Lower lobe of right lung (tissue), 2 donors: ENCODE measurements around the gene MAP3K10. TPM values are rescaled to one million over a fixed set of nuclear protein-coding genes. Genes with fewer than 3 reads are reported as not detected.

Source experiments
- ATAC-seq, 2 donors: fragments of 200-7000 bp; cut with Tn5 transposase; one replicate each; pipeline ENCODE4 v1.9.1; 2020 to 2022; ENCODE audit warnings: mild to moderate bottlenecking in 2 of 2, moderate library complexity in 2 of 2
- DNase-seq: peaks from one replicate; pipeline ENCODE4 v3.0.0-alpha.2; 2020
- H3K27ac ChIP-seq: fragments of 200-600 bp; one replicate; pipeline ENCODE4 v1.8.0; 2022
- H3K27me3 ChIP-seq: fragments of 200-600 bp; one replicate; pipeline ENCODE4 v1.8.0; 2022; ENCODE audit warnings: low read depth
- H3K36me3 ChIP-seq: fragments of 200-600 bp; one replicate; pipeline ENCODE4 v1.8.0; 2022; ENCODE audit warnings: mild to moderate bottlenecking
- H3K4me1 ChIP-seq: fragments of 200-600 bp; one replicate; pipeline ENCODE4 v1.8.0; 2022
- H3K4me3 ChIP-seq: fragments of 200-600 bp; one replicate; pipeline ENCODE4 v1.8.0; 2022; ENCODE audit warnings: mild to moderate bottlenecking
- H3K9me3 ChIP-seq: fragments of 200-600 bp; one replicate; pipeline ENCODE4 v1.8.0; 2022
- intact Hi-C: fragments of 100-400 bp; cut with DNase I; formaldehyde crosslinking; loops from one replicate; pipeline ENCODE4 v1.11.0; 2022
- total RNA-seq: library from RNA; stranded (reverse); fragmentation: NEBNext Ultra II Directional; extraction: Animal tissue kit (Norgen Biotek cat#: 25700); gene quantifications from one replicate; pipeline ENCODE4 v1.2.1, GENCODE V29; 2021
- TF ChIP-seq, protein P1 (sequence below): fragments of 200-600 bp; IDR thresholded peaks from one replicate; pipeline ENCODE4 v1.8.0; 2022; ENCODE audit warnings: antibody characterized with exemption, mild to moderate bottlenecking
- donor health status: DM: no; HTN: yes; CAD: no; lungs with severe emphysema.

MAP3K10 gene
- total RNA-seq, 1 donor from 2014 or later: 17.4 TPM

DNA sequence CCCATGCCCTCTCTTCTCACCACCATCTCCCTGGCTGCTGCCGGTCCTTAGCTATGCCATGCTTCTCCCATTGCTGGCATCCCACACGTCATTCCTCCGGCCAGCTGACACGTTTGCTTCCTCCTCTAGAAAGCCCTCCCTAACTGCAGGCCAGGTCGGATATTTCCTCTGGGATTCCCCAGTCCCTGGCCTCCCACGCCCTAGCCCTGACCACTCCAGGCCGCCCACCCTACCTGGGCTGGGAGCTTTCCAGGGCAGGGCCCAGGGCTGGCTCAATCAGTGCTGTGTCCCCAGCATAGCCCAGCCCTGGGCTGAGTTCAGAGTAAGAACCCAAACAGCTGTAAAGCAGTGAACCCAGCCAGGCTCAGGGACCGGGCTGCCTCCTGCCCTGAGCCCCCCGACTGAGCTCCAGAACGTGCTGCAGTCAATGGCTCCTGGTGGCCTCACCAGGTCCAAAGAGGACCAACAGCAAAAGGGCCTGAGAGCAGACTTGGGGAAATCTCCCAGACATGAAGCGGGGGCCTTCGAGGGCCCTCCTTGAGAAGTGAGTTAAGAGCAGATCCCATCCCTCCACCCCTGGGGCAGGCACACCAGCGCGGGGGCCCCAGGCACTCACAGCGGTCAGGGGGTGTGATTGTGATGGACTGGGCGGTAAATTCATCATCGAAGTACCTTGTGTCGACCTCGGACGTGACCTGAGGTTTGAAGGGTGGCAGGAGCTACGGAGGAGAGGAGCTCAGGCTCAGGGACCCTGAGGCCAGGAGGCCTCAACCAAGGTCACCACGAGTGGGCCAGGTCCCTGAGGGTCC is 43.4 kb downstream of the MAP3K10 start:
- Histone ChIP-seq H3K27me3 (no peaks in the 10 kb centered on the region), H3K36me3 (peaks cover 67% of the 10 kb centered on the region), H3K9me3 (no peaks in the 10 kb centered on the region), H3K4me3 (no peak overlapping the region), H3K27ac (no peak overlapping the region), H3K4me1 (peaks cover 8% of the 10 kb centered on the region)
- TF ChIP-seq, protein P1, sequence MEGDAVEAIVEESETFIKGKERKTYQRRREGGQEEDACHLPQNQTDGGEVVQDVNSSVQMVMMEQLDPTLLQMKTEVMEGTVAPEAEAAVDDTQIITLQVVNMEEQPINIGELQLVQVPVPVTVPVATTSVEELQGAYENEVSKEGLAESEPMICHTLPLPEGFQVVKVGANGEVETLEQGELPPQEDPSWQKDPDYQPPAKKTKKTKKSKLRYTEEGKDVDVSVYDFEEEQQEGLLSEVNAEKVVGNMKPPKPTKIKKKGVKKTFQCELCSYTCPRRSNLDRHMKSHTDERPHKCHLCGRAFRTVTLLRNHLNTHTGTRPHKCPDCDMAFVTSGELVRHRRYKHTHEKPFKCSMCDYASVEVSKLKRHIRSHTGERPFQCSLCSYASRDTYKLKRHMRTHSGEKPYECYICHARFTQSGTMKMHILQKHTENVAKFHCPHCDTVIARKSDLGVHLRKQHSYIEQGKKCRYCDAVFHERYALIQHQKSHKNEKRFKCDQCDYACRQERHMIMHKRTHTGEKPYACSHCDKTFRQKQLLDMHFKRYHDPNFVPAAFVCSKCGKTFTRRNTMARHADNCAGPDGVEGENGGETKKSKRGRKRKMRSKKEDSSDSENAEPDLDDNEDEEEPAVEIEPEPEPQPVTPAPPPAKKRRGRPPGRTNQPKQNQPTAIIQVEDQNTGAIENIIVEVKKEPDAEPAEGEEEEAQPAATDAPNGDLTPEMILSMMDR: no peak
- intact Hi-C loops: no loop called here
- DNase-seq (peak; percentile 34), ATAC-seq (no peak)

DNA sequence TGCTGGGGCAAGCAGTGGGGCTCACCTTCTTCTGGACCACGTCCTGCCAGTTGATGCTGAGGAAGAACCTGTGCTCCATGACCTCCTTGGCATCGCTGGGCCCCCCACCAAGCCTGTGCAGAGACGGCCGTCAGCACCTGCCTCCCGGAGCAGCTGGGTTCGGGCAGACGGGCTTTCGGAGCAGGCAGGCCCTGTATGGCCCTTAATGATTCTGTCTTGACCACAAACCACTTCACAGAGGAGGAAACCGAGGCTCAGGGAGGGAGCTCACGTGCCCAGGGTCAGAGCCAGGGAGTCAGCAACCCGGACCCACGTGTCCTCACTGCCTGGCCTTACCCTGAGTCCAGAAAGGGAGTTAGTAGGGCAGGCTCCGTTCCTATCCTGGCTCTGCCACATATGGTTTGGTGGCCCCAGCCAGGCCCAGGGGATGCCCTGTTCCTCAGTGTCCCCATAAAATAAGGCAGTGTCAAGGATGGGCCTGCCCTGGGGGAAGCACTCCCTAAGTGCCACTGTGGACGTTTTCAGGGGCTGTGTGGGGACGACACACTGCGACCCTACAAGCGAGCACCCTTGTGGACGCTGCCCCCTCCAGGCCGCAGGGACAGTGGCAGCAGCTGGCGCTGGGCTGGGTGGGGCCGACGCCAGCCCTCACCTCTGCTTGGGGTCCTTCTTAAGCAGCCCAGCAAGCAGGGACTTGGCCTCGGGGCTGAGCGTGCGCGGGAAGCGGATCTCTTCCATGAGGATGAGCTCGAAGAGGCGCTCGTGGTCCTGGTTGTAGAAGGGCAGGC is 44.2 kb downstream of the MAP3K10 start:
- no peaks in the 10 kb centered on the region for H3K27me3 ChIP-seq
- no peak overlapping the region for H3K4me3 ChIP-seq
- peaks cover 8% of the 10 kb centered on the region for H3K4me1 ChIP-seq
- no peaks in the 10 kb centered on the region for H3K9me3 ChIP-seq
- intact Hi-C loops: no loop called here
- TF ChIP-seq, protein P1: no peak
- no peak overlapping the region for H3K27ac ChIP-seq
- ATAC-seq (no peak), DNase-seq (peak; percentile 41)
- H3K36me3 ChIP-seq: peaks cover 75% of the 10 kb centered on the region

GRCh38 chr19:40236026-40236355 is 44.8 kb downstream of the MAP3K10 start:
- H3K9me3 ChIP-seq: no peaks in the 10 kb centered on the region
- intact Hi-C loops: no loop called here

DNA sequence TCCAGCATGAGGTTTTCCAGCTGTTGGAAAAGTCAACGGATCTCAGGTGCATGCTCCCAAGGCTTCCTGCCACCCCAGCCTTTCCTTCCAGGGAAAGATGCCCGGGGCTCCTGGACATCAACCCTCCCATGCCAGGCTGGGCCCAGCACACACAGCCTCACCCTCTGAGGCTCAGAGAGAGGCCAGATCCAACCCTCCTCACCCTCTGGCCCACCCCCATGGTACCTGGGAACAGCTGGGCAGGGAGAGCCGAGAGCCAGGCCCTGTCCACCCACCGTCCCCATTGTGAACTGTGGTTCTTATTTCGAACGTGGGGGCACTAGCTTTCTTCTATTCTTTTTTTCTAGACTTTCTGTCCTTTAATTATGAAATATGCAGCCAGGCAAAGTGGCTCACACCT is 45.1 kb downstream of the MAP3K10 start:
- H3K36me3 ChIP-seq: peaks cover 85% of the 10 kb centered on the region
- H3K4me3 ChIP-seq: no peak overlapping the region
- intact Hi-C loops: no loop called here
- H3K4me1 ChIP-seq: peaks cover 5% of the 10 kb centered on the region
- DNase-seq: peak; percentile 9
- TF ChIP-seq, protein P1: no peak
- H3K27me3 ChIP-seq: no peaks in the 10 kb centered on the region
- no peaks in the 10 kb centered on the region for H3K9me3 ChIP-seq
- no peak for ATAC-seq
- H3K27ac ChIP-seq: no peak overlapping the region

More at GRCh38 chr19:40236026-40236355, 44.8 kb downstream of the MAP3K10 start:
- Histone ChIP-seq H3K4me1 (peaks cover 8% of the 10 kb centered on the region), H3K27ac (no peak overlapping the region), H3K4me3 (no peak overlapping the region), H3K36me3 (peaks cover 81% of the 10 kb centered on the region), H3K27me3 (no peaks in the 10 kb centered on the region)
- TF ChIP-seq, protein P1: no peak
- DNase-seq (no peak), ATAC-seq (no peak)

- no peaks in the 10 kb centered on the region for H3K9me3 ChIP-seq
- H3K27me3 ChIP-seq: no peaks in the 10 kb centered on the region
- peaks cover 10% of the 10 kb centered on the region for H3K4me1 ChIP-seq
- peaks cover 95% of the 10 kb centered on the region for H3K36me3 ChIP-seq
- no peak overlapping the region for H3K27ac ChIP-seq
- H3K4me3 ChIP-seq: no peak overlapping the region
- no peak for ATAC-seq
- peak; percentile 32 for DNase-seq
- intact Hi-C loops: no loop called here
- TF ChIP-seq, protein P1: no peak
These were observed 46.6 kb downstream of the MAP3K10 start for GRCh38 chr19:40237791-40238190.
